Activated CD4-positive, alpha-beta T cell treated with anti-CD3 and anti-CD28 coated beads, Interleukin-2, amount 50 U/mL, for 16 hours (primary cell): ENCODE measurements around the gene ZFX.

ENCODE experiments used
- DNase-seq: peaks from one replicate; pipeline ENCODE4 v3.0.0-alpha.2; 2020

Gene ZFX

GRCh38 chrX:24203072-24203808, 53.7 kb downstream of the ZFX start:
- peak; percentile 16 for DNase-seq

GRCh38 chrX:24204331-24204730, 54.8 kb downstream of the ZFX start:
- DNase-seq, result no peak

GRCh38 chrX:24204958-24205357, 55.4 kb downstream of the ZFX start:
- no peak for DNase-seq

GRCh38 chrX:24207826-24208225, 58.3 kb downstream of the ZFX start:
- no peak for DNase-seq

GRCh38 chrX:24208496-24209240, 59.1 kb downstream of the ZFX start:
- DNase-seq, result no peak

GRCh38 chrX:24210190-24210589, 60.7 kb downstream of the ZFX start:
- no peak for DNase-seq

- no peak for DNase-seq
Observed at GRCh38 chrX:24214568-24214967, 65.0 kb downstream of the ZFX start.

GRCh38 chrX:24215272-24215671, 65.7 kb downstream of the ZFX start:
- DNase-seq, result no peak

- DNase-seq, result no peak
Observed at GRCh38 chrX:24216037-24216436, 66.5 kb downstream of the ZFX start.

GRCh38 chrX:24216827-24217226, 67.3 kb downstream of the ZFX start:
- no peak for DNase-seq

- no peak for DNase-seq
Observed at GRCh38 chrX:24219320-24219719, 69.8 kb downstream of the ZFX start.

- DNase-seq, result no peak
Observed at GRCh38 chrX:24221872-24222271, 72.3 kb downstream of the ZFX start.

- DNase-seq, result no peak
Observed at GRCh38 chrX:24225265-24225664, 75.7 kb downstream of the ZFX start.

GRCh38 chrX:24226176-24226575, 76.6 kb downstream of the ZFX start:
- no peak for DNase-seq

- DNase-seq, result no peak
Observed at GRCh38 chrX:24228596-24228995, 79.1 kb downstream of the ZFX start.

- no peak for DNase-seq
Observed at GRCh38 chrX:24229400-24229879, 79.9 kb downstream of the ZFX start.

GRCh38 chrX:24229976-24230375, 80.4 kb downstream of the ZFX start:
- DNase-seq, result no peak

GRCh38 chrX:24231131-24231540, 81.6 kb downstream of the ZFX start:
- no peak for DNase-seq

GRCh38 chrX:24231641-24232179, 82.2 kb downstream of the ZFX start:
- DNase-seq, result no peak

- no peak for DNase-seq
Observed at GRCh38 chrX:24232796-24233195, 83.3 kb downstream of the ZFX start.

GRCh38 chrX:24235084-24235710, 85.7 kb downstream of the ZFX start:
- DNase-seq, result no peak

GRCh38 chrX:24241822-24242648, 92.5 kb downstream of the ZFX start:
- peak; percentile 27 for DNase-seq
